ENCODE results near the gene NOL4L. TPM values are rescaled to one million over a fixed set of nuclear protein-coding genes. Genes with fewer than 3 reads are reported as not detected.
"Not testable (repeated sequence)": the region's sequence is repeated elsewhere in the genome, so short reads cannot be mapped to it uniquely, and the experiment has no call there.

The NOL4L gene
- total RNA-seq, 1 experiment from 2014 or later = 6.1 TPM

GRCh38 chr20:32505723-32506473, 79.2 kb downstream of the NOL4L start:
- DNase-seq (ENCODE audit: low spot score) = no peak
- in situ Hi-C loops (cut with HindIII; ENCODE audit: low sequenced_read_pairs) = no loop called here

GRCh38 chr20:32501709-32502108, 83.4 kb downstream of the NOL4L start:
- in situ Hi-C loops (cut with HindIII; ENCODE audit: low sequenced_read_pairs) = no loop called here
- no peak for DNase-seq (ENCODE audit: low spot score)

- in situ Hi-C loops (cut with HindIII; ENCODE audit: low sequenced_read_pairs) = no loop called here
- no peak for DNase-seq (ENCODE audit: low spot score)
Observed at GRCh38 chr20:32497589-32498224, 87.4 kb downstream of the NOL4L start.

- DNase-seq (ENCODE audit: low spot score) = no peak
- in situ Hi-C loops (cut with HindIII; ENCODE audit: low sequenced_read_pairs) = no loop called here
Observed at GRCh38 chr20:32496811-32497533, 88.2 kb downstream of the NOL4L start.

GRCh38 chr20:32495949-32496348, 89.2 kb downstream of the NOL4L start:
- in situ Hi-C loops (cut with HindIII; ENCODE audit: low sequenced_read_pairs) = no loop called here
- DNase-seq (ENCODE audit: low spot score) = no peak

GRCh38 chr20:32495217-32495565, 89.9 kb downstream of the NOL4L start:
- in situ Hi-C loops (cut with HindIII; ENCODE audit: low sequenced_read_pairs) = no loop called here
- DNase-seq (ENCODE audit: low spot score) = no peak

GRCh38 chr20:32494483-32495216, 90.5 kb downstream of the NOL4L start:
- in situ Hi-C loops (cut with HindIII; ENCODE audit: low sequenced_read_pairs) = no loop called here

GRCh38 chr20:32493356-32493755, 91.8 kb downstream of the NOL4L start:
- in situ Hi-C loops (cut with HindIII; ENCODE audit: low sequenced_read_pairs) = no loop called here
- DNase-seq (ENCODE audit: low spot score) = no peak

More at GRCh38 chr20:32494483-32495216, 90.5 kb downstream of the NOL4L start:
- DNase-seq (ENCODE audit: low spot score) = no peak

GRCh38 chr20:32491764-32492151, 93.4 kb downstream of the NOL4L start:
- DNase-seq (ENCODE audit: low spot score); in situ Hi-C loops (cut with HindIII; ENCODE audit: low sequenced_read_pairs): not testable (repeated sequence)

- DNase-seq (ENCODE audit: low spot score) = no peak
- in situ Hi-C loops (cut with HindIII; ENCODE audit: low sequenced_read_pairs) = no loop called here
Observed at GRCh38 chr20:32490942-32491763, 94.0 kb downstream of the NOL4L start.

GRCh38 chr20:32488066-32488838, 96.9 kb downstream of the NOL4L start:
- DNase-seq (ENCODE audit: low spot score) = no peak
- in situ Hi-C loops (cut with HindIII; ENCODE audit: low sequenced_read_pairs) = no loop called here

- no peak for DNase-seq (ENCODE audit: low spot score)
- in situ Hi-C loops (cut with HindIII; ENCODE audit: low sequenced_read_pairs) = no loop called here
Observed at GRCh38 chr20:32487381-32487780, 97.8 kb downstream of the NOL4L start.

- in situ Hi-C loops (cut with HindIII; ENCODE audit: low sequenced_read_pairs) = no loop called here
- peak; percentile 50 for DNase-seq (ENCODE audit: low spot score)
Observed at GRCh38 chr20:32485770-32486478, 99.2 kb downstream of the NOL4L start.

GRCh38 chr20:32484958-32485769, 100.0 kb downstream of the NOL4L start:
- peak; percentile 90 for DNase-seq (ENCODE audit: low spot score)
- in situ Hi-C loops (cut with HindIII; ENCODE audit: low sequenced_read_pairs) = no loop called here

GRCh38 chr20:32484225-32484957, 100.7 kb downstream of the NOL4L start:
- no peak for DNase-seq (ENCODE audit: low spot score)

More at GRCh38 chr20:32484225-32484957, 100.7 kb downstream of the NOL4L start:
- in situ Hi-C loops (cut with HindIII; ENCODE audit: low sequenced_read_pairs) = no loop called here

Data from G401 (cell line).